Cardiac muscle cell (in vitro differentiated cells and primary cell): ENCODE data around the gene EPS15. TPM values are rescaled to one million over a fixed set of nuclear protein-coding genes. Genes with fewer than 3 reads are reported as not detected.

ENCODE experiments used
- DNase-seq, 2 donors: peaks; one replicate each; pipeline versions ENCODE4 v3.0.0 to v3.0.0-alpha.2; 2010 to 2017; ENCODE audit warnings: low read depth in 1 of 2, low spot score in 1 of 2
- H3K27ac ChIP-seq: fragments of 200-600 bp; sonication (generic); 2 replicates; pipeline ENCODE4 v1.5.1; 2016
- H3K27me3 ChIP-seq: fragments of 200-600 bp; sonication (generic); 2 replicates; pipeline ENCODE4 v1.6.0; 2016; ENCODE audit warnings: control low read depth
- H3K36me3 ChIP-seq: fragments of 200-600 bp; sonication (generic); 2 replicates; pipeline ENCODE4 v1.5.1; 2016; ENCODE audit warnings: control low read depth
- H3K4me1 ChIP-seq: fragments of 200-600 bp; sonication (generic); 2 replicates; pipeline ENCODE4 v1.8.1; 2017; ENCODE audit warnings: low read depth, mild to moderate bottlenecking, mixed run types
- H3K4me3 ChIP-seq: fragments of 200-600 bp; sonication (generic); 2 replicates; pipeline ENCODE4 v1.5.1; 2016; ENCODE audit warnings: mild to moderate bottlenecking
- H3K9me3 ChIP-seq: fragments of 200-600 bp; sonication (generic); 2 replicates; pipeline ENCODE4 v1.5.1; 2017; ENCODE audit warnings: low read depth, mild to moderate bottlenecking, control low read depth
- polyA plus RNA-seq: library from polyadenylated mRNA; unstranded; fragments of >200 nt; fragmentation: Nextera tagmentation; extraction: Ambion mirVana; gene quantifications from 2 replicates; pipeline ENCODE4 v1.2.1, GENCODE V29; 2016
- total RNA-seq: library from RNA; depleted of rRNA; stranded (reverse); fragments of >200 nt; gene quantifications from 2 replicates; pipeline ENCODE4 v1.2.3, GENCODE V29; 2016
- TF ChIP-seq, protein P1 (sequence below): IDR thresholded peaks from 2 replicates; pipeline ENCODE4 v1.5.1; 2012; ENCODE audit warnings: low read depth, mild to moderate bottlenecking, low read length

EPS15 gene
- total and polyA plus RNA-seq, 2 experiments from 2014 or later: 34.1 to 110 TPM

- no peaks in the 10 kb centered on the region for H3K27me3 ChIP-seq
- no peaks in the 10 kb centered on the region for H3K9me3 ChIP-seq
These were observed 196.5 kb downstream of the EPS15 start for GRCh38 chr1:51322417-51323101.

DNA sequence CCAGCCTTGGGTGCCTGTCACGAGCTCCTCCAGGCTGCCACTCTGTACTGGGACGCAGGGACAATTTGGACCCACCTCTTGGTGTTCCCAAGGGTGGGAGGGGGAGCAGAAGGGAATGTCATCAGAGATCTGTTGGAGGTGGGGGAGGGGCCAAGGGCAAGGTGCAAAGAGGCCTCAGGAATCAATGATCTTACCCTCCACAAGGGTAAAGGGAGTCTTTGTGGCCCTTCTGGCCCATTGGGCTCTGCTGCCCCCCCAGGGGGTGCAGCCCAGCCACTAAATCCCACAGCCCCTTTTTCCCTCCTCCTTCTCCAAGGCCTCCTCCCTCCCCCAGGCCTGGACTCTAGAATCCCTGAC, 197.2 kb downstream of the EPS15 start:
- TF ChIP-seq, protein P1, sequence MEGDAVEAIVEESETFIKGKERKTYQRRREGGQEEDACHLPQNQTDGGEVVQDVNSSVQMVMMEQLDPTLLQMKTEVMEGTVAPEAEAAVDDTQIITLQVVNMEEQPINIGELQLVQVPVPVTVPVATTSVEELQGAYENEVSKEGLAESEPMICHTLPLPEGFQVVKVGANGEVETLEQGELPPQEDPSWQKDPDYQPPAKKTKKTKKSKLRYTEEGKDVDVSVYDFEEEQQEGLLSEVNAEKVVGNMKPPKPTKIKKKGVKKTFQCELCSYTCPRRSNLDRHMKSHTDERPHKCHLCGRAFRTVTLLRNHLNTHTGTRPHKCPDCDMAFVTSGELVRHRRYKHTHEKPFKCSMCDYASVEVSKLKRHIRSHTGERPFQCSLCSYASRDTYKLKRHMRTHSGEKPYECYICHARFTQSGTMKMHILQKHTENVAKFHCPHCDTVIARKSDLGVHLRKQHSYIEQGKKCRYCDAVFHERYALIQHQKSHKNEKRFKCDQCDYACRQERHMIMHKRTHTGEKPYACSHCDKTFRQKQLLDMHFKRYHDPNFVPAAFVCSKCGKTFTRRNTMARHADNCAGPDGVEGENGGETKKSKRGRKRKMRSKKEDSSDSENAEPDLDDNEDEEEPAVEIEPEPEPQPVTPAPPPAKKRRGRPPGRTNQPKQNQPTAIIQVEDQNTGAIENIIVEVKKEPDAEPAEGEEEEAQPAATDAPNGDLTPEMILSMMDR: no peak

More at GRCh38 chr1:51322417-51323101, 196.5 kb downstream of the EPS15 start:
- TF ChIP-seq, protein P1: no peak
- H3K4me3 ChIP-seq: no peak overlapping the region
- no peak overlapping the region for H3K27ac ChIP-seq
- no peaks in the 10 kb centered on the region for H3K36me3 ChIP-seq
- H3K4me1 ChIP-seq: peaks cover 10% of the 10 kb centered on the region
- no peak for DNase-seq

DNA sequence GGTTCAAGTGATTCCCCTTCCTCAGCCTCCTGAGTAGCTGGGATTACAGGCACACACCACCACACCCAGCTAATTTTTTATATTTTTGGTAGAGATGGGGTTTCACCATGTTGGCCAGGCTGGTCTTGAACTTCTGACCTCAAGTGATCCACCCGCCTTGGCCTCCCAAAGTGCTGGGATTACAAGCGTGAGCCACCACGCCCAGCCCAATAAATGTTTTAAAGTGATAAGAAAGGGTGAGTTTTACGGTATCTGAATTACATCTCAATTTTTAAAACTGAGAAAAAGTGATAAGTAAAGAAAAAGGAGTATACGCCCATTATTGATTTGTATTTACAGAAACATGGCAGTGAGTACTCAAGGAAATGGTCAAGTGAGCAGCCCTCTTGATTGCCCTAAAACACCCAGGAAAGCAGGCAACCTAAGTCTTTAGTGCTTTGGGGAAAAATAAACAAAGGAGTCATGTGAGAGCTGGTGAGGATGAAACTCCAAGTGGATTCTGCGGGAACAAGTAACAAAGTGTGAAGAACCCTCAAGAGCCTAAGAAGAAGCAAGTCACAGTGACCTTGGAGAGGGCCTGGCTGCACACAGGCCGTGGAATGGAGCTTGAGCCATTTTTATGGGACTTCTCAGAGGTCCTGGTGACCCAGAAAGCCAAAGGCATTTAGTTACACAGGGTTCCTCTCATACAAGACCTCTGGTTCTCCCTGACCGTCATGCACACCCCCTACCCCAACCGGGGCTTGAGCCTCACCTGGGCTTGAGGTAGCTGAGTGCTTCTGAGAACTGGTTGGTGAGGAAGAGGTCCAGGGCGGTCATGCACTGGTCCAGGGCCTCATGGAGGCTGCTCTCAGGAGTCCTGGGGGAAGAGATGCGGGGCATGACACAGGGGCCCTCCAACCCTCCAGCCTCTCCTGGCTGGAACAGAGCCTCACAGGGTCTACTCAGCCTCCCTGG, 197.8 kb downstream of the EPS15 start:
- no peaks in the 10 kb centered on the region for H3K9me3 ChIP-seq
- H3K27me3 ChIP-seq: no peaks in the 10 kb centered on the region
- no peak overlapping the region for H3K27ac ChIP-seq
- DNase-seq: no peak
- H3K4me1 ChIP-seq: peaks cover 4% of the 10 kb centered on the region
- H3K36me3 ChIP-seq: no peaks in the 10 kb centered on the region
- TF ChIP-seq, protein P1: no peak
- H3K4me3 ChIP-seq: no peak overlapping the region

More for the DNA sequence above, 197.2 kb downstream of the EPS15 start:
- Histone ChIP-seq H3K36me3 (no peaks in the 10 kb centered on the region), H3K9me3 (no peaks in the 10 kb centered on the region), H3K4me1 (peaks cover 10% of the 10 kb centered on the region), H3K4me3 (no peak overlapping the region), H3K27ac (no peak overlapping the region), H3K27me3 (no peaks in the 10 kb centered on the region)
- DNase-seq: no peak

GRCh38 chr1:51317798-51318197, 201.3 kb downstream of the EPS15 start:
- Histone ChIP-seq H3K36me3 (no peaks in the 10 kb centered on the region), H3K4me3 (no peak overlapping the region), H3K4me1 (no peaks in the 10 kb centered on the region), H3K9me3 (no peaks in the 10 kb centered on the region), H3K27ac (no peak overlapping the region), H3K27me3 (no peaks in the 10 kb centered on the region)
- DNase-seq: no peak
- TF ChIP-seq, protein P1: no peak

- DNase-seq: no peak
- no peak overlapping the region for H3K27ac ChIP-seq
- no peak overlapping the region for H3K4me3 ChIP-seq
- TF ChIP-seq, protein P1: no peak
- H3K27me3 ChIP-seq: no peaks in the 10 kb centered on the region
- H3K4me1 ChIP-seq: no peaks in the 10 kb centered on the region
- H3K36me3 ChIP-seq: no peaks in the 10 kb centered on the region
- no peaks in the 10 kb centered on the region for H3K9me3 ChIP-seq
These were observed 202.3 kb downstream of the EPS15 start for GRCh38 chr1:51316846-51317120.
